Lower lobe of right lung (tissue), 2 donors: Measurements from ENCODE around the gene ENAH. TPM values are rescaled to one million over a fixed set of nuclear protein-coding genes. Genes with fewer than 3 reads are reported as not detected.

Source experiments
- ATAC-seq, 2 donors: fragments of 200-7000 bp; cut with Tn5 transposase; one replicate each; pipeline ENCODE4 v1.9.1; 2020 to 2022; ENCODE audit warnings: mild to moderate bottlenecking in 2 of 2, moderate library complexity in 2 of 2
- DNase-seq: peaks from one replicate; pipeline ENCODE4 v3.0.0-alpha.2; 2020
- H3K27ac ChIP-seq: fragments of 200-600 bp; one replicate; pipeline ENCODE4 v1.8.0; 2022
- H3K27me3 ChIP-seq: fragments of 200-600 bp; one replicate; pipeline ENCODE4 v1.8.0; 2022; ENCODE audit warnings: low read depth
- H3K36me3 ChIP-seq: fragments of 200-600 bp; one replicate; pipeline ENCODE4 v1.8.0; 2022; ENCODE audit warnings: mild to moderate bottlenecking
- H3K4me1 ChIP-seq: fragments of 200-600 bp; one replicate; pipeline ENCODE4 v1.8.0; 2022
- H3K4me3 ChIP-seq: fragments of 200-600 bp; one replicate; pipeline ENCODE4 v1.8.0; 2022; ENCODE audit warnings: mild to moderate bottlenecking
- H3K9me3 ChIP-seq: fragments of 200-600 bp; one replicate; pipeline ENCODE4 v1.8.0; 2022
- intact Hi-C: fragments of 100-400 bp; cut with DNase I; formaldehyde crosslinking; loops from one replicate; pipeline ENCODE4 v1.11.0; 2022
- total RNA-seq: library from RNA; stranded (reverse); fragmentation: NEBNext Ultra II Directional; extraction: Animal tissue kit (Norgen Biotek cat#: 25700); gene quantifications from one replicate; pipeline ENCODE4 v1.2.1, GENCODE V29; 2021
- TF ChIP-seq, protein P1 (sequence below): fragments of 200-600 bp; IDR thresholded peaks from one replicate; pipeline ENCODE4 v1.8.0; 2022; ENCODE audit warnings: antibody characterized with exemption, mild to moderate bottlenecking
- donor health status: DM: no; HTN: yes; CAD: no; lungs with severe emphysema.

ENAH gene
- total RNA-seq, 1 donor from 2014 or later = 51.4 TPM

DNA sequence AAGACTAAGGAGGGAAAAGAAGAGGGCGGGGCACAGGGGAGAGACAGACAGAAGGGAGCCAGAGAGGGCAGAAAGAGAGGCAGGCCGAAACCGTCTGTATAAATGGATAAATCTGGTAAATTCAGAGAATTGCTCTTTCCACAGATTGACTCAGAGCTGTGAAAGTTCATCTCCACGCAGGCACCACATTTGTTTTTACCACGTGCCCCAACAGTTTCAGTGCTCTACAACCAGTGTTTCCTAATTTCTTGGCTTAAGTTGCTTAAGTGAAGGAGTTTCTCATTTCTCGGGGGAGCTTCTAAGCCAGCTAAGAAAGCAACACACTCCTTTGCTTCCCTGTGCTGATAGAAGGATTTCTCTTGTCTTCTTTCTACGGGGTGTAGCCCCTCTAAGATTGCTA is 87.1 kb downstream of the ENAH start:
- Histone ChIP-seq H3K36me3 (no peaks in the 10 kb centered on the region), H3K27ac (no peak overlapping the region), H3K27me3 (no peaks in the 10 kb centered on the region), H3K9me3 (no peaks in the 10 kb centered on the region), H3K4me1 (no peaks in the 10 kb centered on the region), H3K4me3 (no peak overlapping the region)
- intact Hi-C loops = no loop called here
- DNase-seq (no peak), ATAC-seq (peak in 1 of 2 donors; percentile 43)
- TF ChIP-seq, protein P1, sequence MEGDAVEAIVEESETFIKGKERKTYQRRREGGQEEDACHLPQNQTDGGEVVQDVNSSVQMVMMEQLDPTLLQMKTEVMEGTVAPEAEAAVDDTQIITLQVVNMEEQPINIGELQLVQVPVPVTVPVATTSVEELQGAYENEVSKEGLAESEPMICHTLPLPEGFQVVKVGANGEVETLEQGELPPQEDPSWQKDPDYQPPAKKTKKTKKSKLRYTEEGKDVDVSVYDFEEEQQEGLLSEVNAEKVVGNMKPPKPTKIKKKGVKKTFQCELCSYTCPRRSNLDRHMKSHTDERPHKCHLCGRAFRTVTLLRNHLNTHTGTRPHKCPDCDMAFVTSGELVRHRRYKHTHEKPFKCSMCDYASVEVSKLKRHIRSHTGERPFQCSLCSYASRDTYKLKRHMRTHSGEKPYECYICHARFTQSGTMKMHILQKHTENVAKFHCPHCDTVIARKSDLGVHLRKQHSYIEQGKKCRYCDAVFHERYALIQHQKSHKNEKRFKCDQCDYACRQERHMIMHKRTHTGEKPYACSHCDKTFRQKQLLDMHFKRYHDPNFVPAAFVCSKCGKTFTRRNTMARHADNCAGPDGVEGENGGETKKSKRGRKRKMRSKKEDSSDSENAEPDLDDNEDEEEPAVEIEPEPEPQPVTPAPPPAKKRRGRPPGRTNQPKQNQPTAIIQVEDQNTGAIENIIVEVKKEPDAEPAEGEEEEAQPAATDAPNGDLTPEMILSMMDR = no peak

DNA sequence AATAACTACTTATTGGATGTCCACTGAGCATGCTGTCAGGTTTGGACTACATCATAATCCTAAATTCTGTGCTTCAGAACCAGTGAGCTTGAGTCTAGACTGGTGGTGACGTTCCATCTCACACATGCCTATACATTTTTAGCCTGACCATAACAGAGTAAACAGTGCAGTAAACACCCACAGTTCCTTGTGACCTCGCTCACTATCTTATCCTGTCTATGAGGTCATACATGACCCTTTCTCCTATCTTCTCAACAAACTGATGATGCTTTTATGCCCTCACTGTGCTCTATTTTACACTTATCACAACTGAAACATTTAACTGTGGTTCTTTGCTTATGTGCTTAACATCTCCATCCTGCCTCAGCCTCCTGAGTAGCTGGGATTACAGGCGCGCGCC is 91.2 kb downstream of the ENAH start:
- no peak for DNase-seq

DNA sequence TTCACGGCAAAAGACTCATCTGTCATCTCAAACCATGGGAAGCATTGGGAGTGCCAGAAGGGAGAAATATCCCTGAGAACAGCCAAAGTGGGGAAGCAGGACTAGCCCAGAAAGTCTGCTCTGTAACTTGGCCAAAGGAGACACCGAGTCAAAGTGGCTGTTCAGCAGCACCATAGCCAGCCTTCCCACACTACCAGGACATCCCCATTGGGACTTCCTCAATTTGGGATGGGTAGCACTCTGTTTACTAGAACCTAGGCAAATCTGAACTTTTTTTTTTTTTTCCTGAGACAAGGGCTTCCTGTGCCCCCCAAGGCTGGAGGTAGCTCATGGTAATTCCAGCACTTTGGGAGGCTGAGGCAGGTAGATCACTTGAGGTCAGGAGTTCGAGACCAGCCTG is 93.0 kb downstream of the ENAH start:
- intact Hi-C loops = no loop called here
- Histone ChIP-seq H3K27me3 (no peaks in the 10 kb centered on the region), H3K4me1 (no peaks in the 10 kb centered on the region), H3K4me3 (no peak overlapping the region), H3K9me3 (no peaks in the 10 kb centered on the region), H3K27ac (no peak overlapping the region), H3K36me3 (no peaks in the 10 kb centered on the region)
- ATAC-seq (no peak), DNase-seq (no peak)
- TF ChIP-seq, protein P1 = no peak

More for the DNA sequence above, 91.2 kb downstream of the ENAH start:
- no peak overlapping the region for H3K4me3 ChIP-seq
- ATAC-seq = no peak
- no peaks in the 10 kb centered on the region for H3K9me3 ChIP-seq
- H3K27ac ChIP-seq = no peak overlapping the region
- no peaks in the 10 kb centered on the region for H3K36me3 ChIP-seq
- TF ChIP-seq, protein P1 = no peak
- intact Hi-C loops = no loop called here
- H3K27me3 ChIP-seq = no peaks in the 10 kb centered on the region
- H3K4me1 ChIP-seq = no peaks in the 10 kb centered on the region

DNA sequence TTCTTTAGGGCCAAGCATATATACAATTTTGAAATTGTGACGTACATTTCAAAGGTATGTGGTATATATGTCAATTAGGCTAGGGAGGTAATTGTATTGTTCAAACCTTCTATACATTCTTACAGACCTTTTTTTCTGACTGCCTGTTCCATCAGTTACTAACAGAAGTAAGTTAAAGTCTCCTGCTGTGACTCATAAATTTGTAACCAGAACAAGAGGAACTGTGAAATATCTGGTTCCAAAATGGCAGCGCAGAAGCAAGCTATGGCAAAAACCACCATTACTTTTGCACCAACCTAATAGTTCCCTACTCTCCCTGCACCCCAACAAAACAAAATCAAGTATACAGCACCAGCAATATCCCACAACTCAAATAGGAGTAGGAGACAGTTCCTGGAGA is 93.6 kb downstream of the ENAH start:
- Histone ChIP-seq H3K9me3 (no peaks in the 10 kb centered on the region), H3K36me3 (no peaks in the 10 kb centered on the region), H3K4me1 (no peaks in the 10 kb centered on the region), H3K27ac (no peak overlapping the region), H3K27me3 (no peaks in the 10 kb centered on the region), H3K4me3 (no peak overlapping the region)
- TF ChIP-seq, protein P1 = no peak
- DNase-seq (no peak), ATAC-seq (no peak)
- intact Hi-C loops = no loop called here

DNA sequence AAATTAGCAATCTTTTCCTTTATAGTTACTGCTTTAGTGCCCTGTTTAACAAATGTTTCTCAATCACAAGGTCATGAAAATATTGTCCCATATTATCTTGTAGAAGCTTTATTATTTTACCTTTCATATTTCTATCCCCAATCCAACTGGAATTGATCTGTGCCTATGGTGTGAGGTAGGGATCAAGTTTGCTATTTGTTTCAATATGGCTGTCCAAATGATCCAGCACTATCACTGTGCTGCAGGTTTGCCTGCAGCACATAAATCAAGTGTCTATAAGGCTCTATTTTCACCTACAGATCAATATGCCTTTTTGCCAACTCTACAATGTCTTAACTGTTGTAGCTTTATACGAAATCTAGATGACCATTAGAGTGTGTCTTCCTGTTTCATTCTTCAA is 96.2 kb downstream of the ENAH start:
- TF ChIP-seq, protein P1 = no peak
- intact Hi-C loops = no loop called here
- no peaks in the 10 kb centered on the region for H3K27me3 ChIP-seq
- H3K4me3 ChIP-seq = no peak overlapping the region
- no peak for DNase-seq
- no peaks in the 10 kb centered on the region for H3K36me3 ChIP-seq
- H3K4me1 ChIP-seq = no peaks in the 10 kb centered on the region
- no peak for ATAC-seq
- no peak overlapping the region for H3K27ac ChIP-seq
- no peaks in the 10 kb centered on the region for H3K9me3 ChIP-seq

DNA sequence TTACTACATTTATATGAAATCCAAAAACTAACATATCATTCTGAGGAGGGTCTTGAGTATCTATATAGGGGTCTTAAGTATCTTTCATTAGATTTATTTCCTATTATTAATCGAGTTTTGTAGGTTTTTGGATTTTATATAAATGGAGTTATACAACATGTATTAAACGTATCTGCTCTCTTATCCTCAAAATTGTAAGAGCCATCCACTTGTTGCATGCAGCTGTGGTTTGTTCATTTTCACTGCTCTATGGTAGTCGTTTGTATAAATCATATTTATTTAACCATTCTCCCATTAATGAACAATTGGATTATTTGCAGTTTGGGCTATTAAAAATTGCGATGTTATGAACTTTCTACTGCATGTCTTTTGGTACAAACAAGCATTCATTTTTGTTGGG is 97.1 kb downstream of the ENAH start:
- ATAC-seq (no peak), DNase-seq (no peak)
- Histone ChIP-seq H3K4me3 (no peak overlapping the region), H3K27ac (no peak overlapping the region), H3K4me1 (no peaks in the 10 kb centered on the region), H3K9me3 (no peaks in the 10 kb centered on the region), H3K36me3 (no peaks in the 10 kb centered on the region), H3K27me3 (no peaks in the 10 kb centered on the region)
- TF ChIP-seq, protein P1 = no peak
- intact Hi-C loops = no loop called here
